Mesendoderm (in vitro differentiated cells): ENCODE results near the gene PLXNB3.

Experiments used
- DNase-seq: peaks from one replicate; pipeline ENCODE4 v3.0.0; 2013
- H2AK5ac ChIP-seq: 2 replicates; pipeline ENCODE4 v1.6.1; 2013; ENCODE audit warnings: low read length, inconsistent platforms
- H2BK120ac ChIP-seq: 2 replicates; pipeline ENCODE4 v1.6.1; 2013; ENCODE audit warnings: low read depth, mild to moderate bottlenecking, low read length, moderate library complexity, mixed read lengths
- H2BK15ac ChIP-seq: replicated peaks from 2 replicates; pipeline ENCODE4 v1.6.1; 2013; ENCODE audit warnings: low read depth, mild to moderate bottlenecking, moderate library complexity
- H2BK5ac ChIP-seq: 2 replicates; pipeline ENCODE4 v1.6.1; 2013; ENCODE audit warnings: low read length, inconsistent platforms
- H3K18ac ChIP-seq: 2 replicates; pipeline ENCODE4 v1.6.1; 2013; ENCODE audit warnings: mild to moderate bottlenecking, low read length, mixed read lengths
- H3K23ac ChIP-seq: one replicate; pipeline ENCODE4 v1.6.1; 2013; ENCODE audit warnings: low read length
- H3K27ac ChIP-seq: 2 replicates; pipeline ENCODE4 v1.5.1; 2013; ENCODE audit warnings: low read depth, mild to moderate bottlenecking, inconsistent platforms, low read length, moderate library complexity
- H3K27me3 ChIP-seq: 2 replicates; pipeline ENCODE4 v1.6.1; 2013; ENCODE audit warnings: low read length, control low read depth, mild to moderate bottlenecking, inconsistent platforms; ENCODE audit not compliant: insufficient read depth, poor library complexity
- H3K36me3 ChIP-seq: 2 replicates; pipeline ENCODE4 v1.6.1; 2013; ENCODE audit warnings: low read length, inconsistent platforms; ENCODE audit not compliant: control insufficient read depth, insufficient read depth
- H3K4ac ChIP-seq: one replicate; pipeline ENCODE4 v1.6.1; 2013; ENCODE audit warnings: low read depth, mild to moderate bottlenecking, low read length, moderate library complexity
- H3K4me1 ChIP-seq: 2 replicates; pipeline ENCODE4 v1.6.1; 2013; ENCODE audit warnings: low read depth, low read length, inconsistent platforms; ENCODE audit not compliant: control insufficient read depth
- H3K4me2 ChIP-seq: 2 replicates; pipeline ENCODE4 v1.6.1; 2013; ENCODE audit warnings: low read length
- H3K4me3 ChIP-seq: 2 replicates; pipeline ENCODE4 v1.5.1; 2013; ENCODE audit warnings: mild to moderate bottlenecking, low read length
- H3K56ac ChIP-seq: one replicate; pipeline ENCODE4 v1.6.1; 2013; ENCODE audit warnings: low read length
- H3K79me1 ChIP-seq: 2 replicates; pipeline ENCODE4 v1.6.1; 2013; ENCODE audit warnings: low read length, inconsistent platforms
- H3K79me2 ChIP-seq: 2 replicates; pipeline ENCODE4 v1.6.1; 2013; ENCODE audit warnings: mild to moderate bottlenecking, low read length; ENCODE audit not compliant: control insufficient read depth, insufficient read depth
- H3K9ac ChIP-seq: 2 replicates; pipeline ENCODE4 v1.6.1; 2013; ENCODE audit warnings: low read length, inconsistent platforms
- H4K5ac ChIP-seq: one replicate; pipeline ENCODE4 v1.6.1; 2013; ENCODE audit warnings: low read length
- H4K8ac ChIP-seq: one replicate; pipeline ENCODE4 v1.6.1; 2013; ENCODE audit warnings: low read depth, mild to moderate bottlenecking, control low read depth, low read length, moderate library complexity
- whole genome bisulfite sequencing: extraction: QIAGEN DNeasy Blood & Tissue Kit; methylation state at CpG from one replicate; pipeline ENCODE4 v1.1.7; 2013; ENCODE audit warnings: low lambda C conversion rate, missing lambda C conversion rate; ENCODE audit not compliant: insufficient coverage; ENCODE audit errors: extremely low coverage; 5-methylcytosine and 5-hydroxymethylcytosine counted together

The PLXNB3 gene

DNA sequence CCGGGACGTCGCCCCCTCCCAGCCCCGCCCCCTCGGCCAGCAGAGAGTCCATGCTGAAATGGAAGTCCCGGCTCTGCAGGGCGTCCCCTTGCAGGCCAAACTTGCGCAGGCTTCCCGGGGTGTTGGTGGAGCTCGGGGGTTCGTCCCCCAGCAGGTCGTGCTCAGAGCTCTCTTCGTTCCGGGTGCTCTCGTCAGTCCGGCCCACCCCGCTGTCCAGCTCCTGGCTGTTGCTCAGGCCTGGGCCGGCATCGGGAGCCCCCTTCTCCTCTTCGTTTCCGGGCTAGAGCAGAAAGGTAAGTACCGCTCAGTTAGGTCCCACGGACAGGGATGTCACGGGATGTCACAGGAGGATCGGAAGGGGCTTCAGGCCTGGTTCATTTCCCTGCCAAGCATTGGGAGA lies 40.6 kb downstream of the PLXNB3 start:
- Histone ChIP-seq H3K36me3 (no peaks in the 10 kb centered on the region), H2AK5ac (no peak overlapping the region), H3K56ac (no peak overlapping the region), H2BK120ac (no peak overlapping the region), H3K27me3 (no peaks in the 10 kb centered on the region), H4K5ac (no peak overlapping the region), H2BK5ac (no peak overlapping the region), H3K4me3 (no peak overlapping the region), H3K4ac (no peak overlapping the region), H3K4me1 (no peaks in the 10 kb centered on the region), H3K18ac (no peak overlapping the region), H3K9ac (no peak overlapping the region), H2BK15ac (no peak overlapping the region), H3K23ac (no peak overlapping the region), H3K4me2 (no peak overlapping the region), H4K8ac (no peak overlapping the region), H3K27ac (no peak overlapping the region), H3K79me2 (no peaks in the 10 kb centered on the region), H3K79me1 (no peaks in the 10 kb centered on the region)
- WGBS = no CpG with 5 or more reads among the region's 25 CpGs
- no peak for DNase-seq

DNA sequence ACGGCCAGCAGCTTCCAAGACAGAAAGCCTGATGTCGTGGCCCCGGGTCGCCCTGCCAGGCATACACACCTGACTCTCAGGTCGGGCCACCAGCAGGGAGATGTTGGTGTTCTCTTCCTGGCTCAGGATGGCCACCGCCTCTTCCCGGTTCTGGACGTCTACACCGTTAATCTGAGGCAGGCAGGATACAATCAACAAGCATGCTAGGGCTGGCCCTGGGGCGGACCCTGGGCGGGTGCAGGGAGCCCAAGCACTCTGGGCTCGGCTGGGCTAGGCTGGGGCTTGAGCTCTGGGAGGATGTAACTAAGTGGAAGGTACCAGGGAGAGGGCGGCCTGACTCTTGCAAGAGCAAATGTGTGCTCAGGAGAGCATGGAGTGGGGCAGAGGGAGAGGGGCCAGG lies 41.4 kb downstream of the PLXNB3 start:
- no peaks in the 10 kb centered on the region for H3K27me3 ChIP-seq
- no peak overlapping the region for H4K5ac ChIP-seq
- H2BK120ac ChIP-seq = no peak overlapping the region
- no peak overlapping the region for H3K56ac ChIP-seq
- H3K79me2 ChIP-seq = peaks cover 2% of the 10 kb centered on the region
- H3K4me1 ChIP-seq = no peaks in the 10 kb centered on the region
- H3K79me1 ChIP-seq = no peaks in the 10 kb centered on the region
- H3K36me3 ChIP-seq = no peaks in the 10 kb centered on the region
- no peak overlapping the region for H2BK15ac ChIP-seq
- H3K18ac ChIP-seq = no peak overlapping the region
- no peak overlapping the region for H4K8ac ChIP-seq
- H2BK5ac ChIP-seq = no peak overlapping the region
- H3K4ac ChIP-seq = no peak overlapping the region
- no peak for DNase-seq
- H3K27ac ChIP-seq = no peak overlapping the region
- no CpG with 5 or more reads among the region's 13 CpGs for WGBS
- no peak overlapping the region for H3K4me3 ChIP-seq
- H3K4me2 ChIP-seq = no peak overlapping the region
- H3K23ac ChIP-seq = no peak overlapping the region
- no peak overlapping the region for H3K9ac ChIP-seq
- no peak overlapping the region for H2AK5ac ChIP-seq

DNA sequence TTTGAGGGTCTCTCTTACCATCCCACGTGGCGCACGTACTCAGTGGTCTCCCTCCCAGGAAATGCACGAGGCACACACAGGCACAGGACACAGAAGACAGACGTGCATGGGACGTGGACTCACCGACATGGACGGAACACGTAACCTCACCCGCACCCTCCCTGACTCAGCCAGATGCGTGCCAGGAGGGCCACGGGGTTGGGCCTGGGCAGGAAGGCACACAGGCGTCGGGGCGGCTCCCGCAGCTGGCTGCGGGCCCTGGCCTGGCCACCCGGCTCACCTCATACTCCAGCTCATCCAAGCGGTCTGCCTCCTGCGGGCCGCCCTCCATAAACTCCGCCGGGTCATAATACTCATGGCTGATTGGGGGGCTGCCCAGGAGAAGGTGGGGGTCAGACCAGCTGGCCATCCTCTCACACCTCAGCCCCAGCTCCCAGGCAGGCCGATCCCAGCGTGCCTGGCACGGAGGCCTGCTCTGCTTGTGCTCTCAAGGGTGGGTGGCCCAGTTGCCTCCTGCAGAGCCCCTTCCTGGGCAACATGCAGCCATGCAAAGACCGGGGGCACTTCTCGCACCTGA lies 43.0 kb downstream of the PLXNB3 start:
- no peaks in the 10 kb centered on the region for H3K79me1 ChIP-seq
- no peaks in the 10 kb centered on the region for H3K36me3 ChIP-seq
- no peak overlapping the region for H3K27ac ChIP-seq
- no peak overlapping the region for H3K4me2 ChIP-seq
- no peak overlapping the region for H3K56ac ChIP-seq
- no peak overlapping the region for H2BK5ac ChIP-seq
- H2AK5ac ChIP-seq = no peak overlapping the region
- no peak overlapping the region for H3K18ac ChIP-seq
- H4K5ac ChIP-seq = no peak overlapping the region
- no peak overlapping the region for H3K4ac ChIP-seq
- peaks cover 5% of the 10 kb centered on the region for H3K79me2 ChIP-seq
- no peak overlapping the region for H4K8ac ChIP-seq
- no peaks in the 10 kb centered on the region for H3K27me3 ChIP-seq
- no peak overlapping the region for H3K9ac ChIP-seq
- no peak overlapping the region for H2BK120ac ChIP-seq
- H2BK15ac ChIP-seq = no peak overlapping the region
- H3K4me3 ChIP-seq = no peak overlapping the region
- no peak for DNase-seq
- WGBS = no CpG with 5 or more reads among the region's 28 CpGs
- no peak overlapping the region for H3K23ac ChIP-seq
- H3K4me1 ChIP-seq = no peaks in the 10 kb centered on the region

DNA sequence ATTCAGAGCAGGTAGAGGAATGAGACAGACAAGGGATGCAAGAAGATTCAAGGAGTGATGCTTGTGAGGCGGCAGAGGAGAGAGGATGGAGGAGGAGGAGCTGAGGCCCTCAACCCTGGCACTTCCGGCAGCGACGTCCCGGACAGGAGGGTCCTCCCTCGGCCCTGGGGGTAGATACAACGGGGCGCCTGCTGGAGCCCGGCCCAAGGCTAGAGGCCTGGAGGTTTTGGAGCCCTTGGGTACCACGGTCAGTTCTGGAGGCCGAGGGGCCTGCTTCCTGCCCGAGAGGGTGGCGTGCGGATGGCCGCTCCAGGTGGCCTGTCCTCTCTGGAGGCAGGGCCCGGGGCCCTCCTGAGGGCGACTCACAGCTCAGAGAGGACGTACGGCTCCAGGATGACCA lies 43.9 kb downstream of the PLXNB3 start:
- no peak overlapping the region for H3K27ac ChIP-seq
- DNase-seq = no peak
- no peaks in the 10 kb centered on the region for H3K27me3 ChIP-seq
- no peak overlapping the region for H2BK15ac ChIP-seq
- H3K36me3 ChIP-seq = no peaks in the 10 kb centered on the region
- no peak overlapping the region for H2BK5ac ChIP-seq
- peaks cover 8% of the 10 kb centered on the region for H3K79me2 ChIP-seq
- no peak overlapping the region for H3K4ac ChIP-seq
- no peaks in the 10 kb centered on the region for H3K4me1 ChIP-seq
- no peak overlapping the region for H3K18ac ChIP-seq
- no peak overlapping the region for H3K56ac ChIP-seq
- no peak overlapping the region for H3K9ac ChIP-seq
- H4K5ac ChIP-seq = no peak overlapping the region
- no peak overlapping the region for H2AK5ac ChIP-seq
- H3K4me3 ChIP-seq = no peak overlapping the region
- WGBS = no CpG with 5 or more reads among the region's 19 CpGs
- H4K8ac ChIP-seq = no peak overlapping the region
- H3K4me2 ChIP-seq = no peak overlapping the region
- H3K79me1 ChIP-seq = no peaks in the 10 kb centered on the region
- no peak overlapping the region for H2BK120ac ChIP-seq
- no peak overlapping the region for H3K23ac ChIP-seq

DNA sequence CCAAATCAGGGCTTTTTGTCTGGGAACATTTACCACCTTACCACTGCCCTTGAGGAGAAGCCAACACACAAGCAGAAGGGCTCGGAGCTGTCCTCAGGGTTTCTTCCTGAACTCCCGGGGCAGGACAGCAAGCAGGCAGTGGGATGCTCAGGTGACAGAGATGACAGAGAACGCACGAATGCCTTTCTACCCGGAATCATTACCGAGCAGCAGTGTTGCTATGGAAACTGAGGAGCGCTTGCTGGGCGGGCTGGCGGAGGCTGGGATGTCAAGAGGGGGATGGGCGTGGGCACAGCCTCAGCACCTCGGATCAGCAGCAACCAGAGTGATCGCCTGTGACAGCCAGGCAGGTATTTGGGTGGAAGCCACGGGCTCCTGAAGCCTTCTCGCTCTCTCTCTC lies 48.2 kb downstream of the PLXNB3 start:
- H3K4me1 ChIP-seq = no peaks in the 10 kb centered on the region

DNA sequence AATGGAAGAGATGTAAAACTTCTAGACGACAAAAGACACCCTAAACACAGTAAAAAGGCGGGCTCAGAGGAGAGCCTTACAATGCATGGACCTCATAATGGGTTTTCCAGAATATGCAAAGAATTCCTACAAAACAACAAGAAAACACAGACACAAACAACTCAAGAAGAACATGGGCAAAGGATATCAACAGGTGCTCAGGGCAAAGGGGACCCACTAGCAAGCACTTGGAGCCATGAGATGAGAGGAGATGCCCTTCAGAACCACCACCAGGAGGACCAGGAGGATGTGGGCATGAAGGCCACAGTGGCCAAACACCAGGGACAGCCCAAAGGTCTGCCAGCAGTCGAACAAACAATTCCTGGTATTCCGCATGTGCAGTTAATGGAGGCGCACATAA lies 49.1 kb downstream of the PLXNB3 start:
- H2BK15ac ChIP-seq = no peak overlapping the region
- no peak for DNase-seq
- no peak overlapping the region for H2BK5ac ChIP-seq
- H3K56ac ChIP-seq = no peak overlapping the region
- no peak overlapping the region for H3K23ac ChIP-seq
- H3K79me1 ChIP-seq = no peaks in the 10 kb centered on the region
- H3K4me3 ChIP-seq = no peak overlapping the region
- H2BK120ac ChIP-seq = no peak overlapping the region
- H4K8ac ChIP-seq = no peak overlapping the region
- WGBS = no CpG with 5 or more reads among the region's 5 CpGs
- H3K79me2 ChIP-seq = peaks cover 23% of the 10 kb centered on the region
- no peaks in the 10 kb centered on the region for H3K27me3 ChIP-seq
- no peak overlapping the region for H3K4me2 ChIP-seq
- H3K27ac ChIP-seq = no peak overlapping the region
- no peaks in the 10 kb centered on the region for H3K4me1 ChIP-seq
- H2AK5ac ChIP-seq = no peak overlapping the region
- H3K9ac ChIP-seq = no peak overlapping the region
- no peak overlapping the region for H4K5ac ChIP-seq
- H3K18ac ChIP-seq = no peak overlapping the region
- no peaks in the 10 kb centered on the region for H3K36me3 ChIP-seq
- H3K4ac ChIP-seq = no peak overlapping the region

More for the DNA sequence above, 48.2 kb downstream of the PLXNB3 start:
- Histone ChIP-seq H3K23ac (no peak overlapping the region), H2BK15ac (no peak overlapping the region), H3K4ac (no peak overlapping the region), H3K27ac (no peak overlapping the region), H3K4me2 (no peak overlapping the region), H3K56ac (no peak overlapping the region), H4K5ac (no peak overlapping the region), H3K18ac (no peak overlapping the region), H2BK5ac (no peak overlapping the region), H3K4me3 (no peak overlapping the region), H3K79me2 (peaks cover 18% of the 10 kb centered on the region), H2BK120ac (no peak overlapping the region), H3K9ac (no peak overlapping the region), H2AK5ac (no peak overlapping the region), H3K27me3 (no peaks in the 10 kb centered on the region), H4K8ac (no peak overlapping the region), H3K36me3 (no peaks in the 10 kb centered on the region), H3K79me1 (no peaks in the 10 kb centered on the region)
- no CpG with 5 or more reads among the region's 14 CpGs for WGBS
- DNase-seq = peak; percentile 65
